ENCODE results near the gene RFPL4AL1.
"Not testable (repeated sequence)": the region's sequence is repeated elsewhere in the genome, so short reads cannot be mapped to it uniquely, and the experiment has no call there.

Gene RFPL4AL1

GRCh38 chr19:55766466-55766865 is 2.5 kb upstream of the RFPL4AL1 start:
- no peak for DNase-seq (ENCODE audit: low read depth)
- H3K4me3 ChIP-seq (ENCODE audit: low read depth, low read length), result no peak overlapping the region
- TF ChIP-seq, protein P1, sequence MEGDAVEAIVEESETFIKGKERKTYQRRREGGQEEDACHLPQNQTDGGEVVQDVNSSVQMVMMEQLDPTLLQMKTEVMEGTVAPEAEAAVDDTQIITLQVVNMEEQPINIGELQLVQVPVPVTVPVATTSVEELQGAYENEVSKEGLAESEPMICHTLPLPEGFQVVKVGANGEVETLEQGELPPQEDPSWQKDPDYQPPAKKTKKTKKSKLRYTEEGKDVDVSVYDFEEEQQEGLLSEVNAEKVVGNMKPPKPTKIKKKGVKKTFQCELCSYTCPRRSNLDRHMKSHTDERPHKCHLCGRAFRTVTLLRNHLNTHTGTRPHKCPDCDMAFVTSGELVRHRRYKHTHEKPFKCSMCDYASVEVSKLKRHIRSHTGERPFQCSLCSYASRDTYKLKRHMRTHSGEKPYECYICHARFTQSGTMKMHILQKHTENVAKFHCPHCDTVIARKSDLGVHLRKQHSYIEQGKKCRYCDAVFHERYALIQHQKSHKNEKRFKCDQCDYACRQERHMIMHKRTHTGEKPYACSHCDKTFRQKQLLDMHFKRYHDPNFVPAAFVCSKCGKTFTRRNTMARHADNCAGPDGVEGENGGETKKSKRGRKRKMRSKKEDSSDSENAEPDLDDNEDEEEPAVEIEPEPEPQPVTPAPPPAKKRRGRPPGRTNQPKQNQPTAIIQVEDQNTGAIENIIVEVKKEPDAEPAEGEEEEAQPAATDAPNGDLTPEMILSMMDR (conservative IDR thresholded peaks at IDR 0.05; ENCODE audit: low read depth, low read length), result no peak

DNA sequence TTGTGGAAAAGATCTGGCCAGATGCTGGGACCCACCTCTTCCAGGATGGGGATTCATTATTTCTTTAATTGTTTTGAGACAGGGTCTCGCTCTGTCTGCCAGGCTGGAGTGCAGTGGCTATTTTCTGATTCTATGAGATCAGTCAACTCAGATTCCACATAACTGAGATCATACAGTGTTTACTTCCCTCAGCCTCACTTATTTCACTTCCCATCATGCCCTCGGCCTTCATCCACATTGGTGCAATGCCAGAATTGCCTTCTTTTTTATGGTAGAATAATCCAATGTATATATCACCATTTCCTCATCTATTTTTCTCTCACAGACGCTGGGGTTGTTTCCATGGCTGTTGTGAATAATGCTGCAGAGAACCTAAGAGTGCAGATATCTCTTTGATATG is 714 bp downstream of the RFPL4AL1 start:
- H3K4me3 ChIP-seq (ENCODE audit: low read depth, low read length); DNase-seq (ENCODE audit: low read depth): not testable (repeated sequence)

DNA sequence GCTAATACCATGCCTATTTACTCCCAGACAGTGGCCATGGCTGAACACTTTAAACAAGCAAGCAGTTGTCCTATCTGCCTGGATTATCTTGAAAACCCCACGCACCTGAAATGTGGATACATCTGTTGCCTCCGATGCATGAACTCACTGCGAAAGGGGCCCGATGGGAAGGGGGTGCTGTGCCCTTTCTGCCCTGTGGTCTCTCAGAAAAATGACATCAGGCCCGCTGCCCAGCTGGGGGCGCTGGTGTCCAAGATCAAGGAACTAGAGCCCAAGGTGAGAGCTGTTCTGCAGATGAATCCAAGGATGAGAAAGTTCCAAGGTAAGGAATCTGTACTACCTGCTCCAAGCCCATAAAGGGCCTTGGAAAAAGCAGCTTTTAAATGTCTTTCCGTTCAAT is 8.6 kb downstream of the RFPL4AL1 start:
- H3K4me3 ChIP-seq (ENCODE audit: low read depth, low read length), result no peak overlapping the region
- no peak for DNase-seq (ENCODE audit: low read depth)
- TF ChIP-seq, protein P1 (conservative IDR thresholded peaks at IDR 0.05; ENCODE audit: low read depth, low read length), result no peak

- no peak for DNase-seq (ENCODE audit: low read depth)
- TF ChIP-seq, protein P1 (conservative IDR thresholded peaks at IDR 0.05; ENCODE audit: low read depth, low read length), result no peak
- H3K4me3 ChIP-seq (ENCODE audit: low read depth, low read length), result no peak overlapping the region
Measured at GRCh38 chr19:55778331-55778730, 9.4 kb downstream of the RFPL4AL1 start.

GRCh38 chr19:55781112-55781511 is 12.2 kb downstream of the RFPL4AL1 start:
- no peak for DNase-seq (ENCODE audit: low read depth)
- H3K4me3 ChIP-seq (ENCODE audit: low read depth, low read length), result no peak overlapping the region
- TF ChIP-seq, protein P1 (conservative IDR thresholded peaks at IDR 0.05; ENCODE audit: low read depth, low read length), result no peak

GRCh38 chr19:55795021-55795420 is 26.1 kb downstream of the RFPL4AL1 start:
- no peak for DNase-seq (ENCODE audit: low read depth)
- no peak overlapping the region for H3K4me3 ChIP-seq (ENCODE audit: low read depth, low read length)
- TF ChIP-seq, protein P1 (conservative IDR thresholded peaks at IDR 0.05; ENCODE audit: low read depth, low read length), result no peak

DNA sequence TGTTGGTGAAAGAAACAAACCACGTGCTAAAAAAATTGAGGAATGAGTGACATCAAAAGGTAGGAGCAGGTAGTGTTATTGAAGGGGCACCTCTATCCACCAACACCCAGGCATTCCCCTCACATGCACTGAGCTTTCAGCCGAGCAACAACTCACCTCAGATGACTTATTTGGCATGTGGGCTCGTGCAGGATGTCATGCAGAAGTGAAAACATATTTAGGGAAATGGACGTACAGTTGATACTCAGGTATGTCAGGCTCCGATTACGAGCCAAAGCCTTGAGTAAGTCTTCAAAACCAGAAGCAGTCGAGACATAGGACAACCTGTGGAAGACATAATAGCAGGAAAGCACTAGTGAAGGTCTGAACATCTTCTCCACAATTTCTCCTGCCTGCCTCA is 32.5 kb downstream of the RFPL4AL1 start:
- no peak overlapping the region for H3K4me3 ChIP-seq (ENCODE audit: low read depth, low read length)
- TF ChIP-seq, protein P1 (conservative IDR thresholded peaks at IDR 0.05; ENCODE audit: low read depth, low read length), result no peak
- DNase-seq (ENCODE audit: low read depth), result no peak

DNA sequence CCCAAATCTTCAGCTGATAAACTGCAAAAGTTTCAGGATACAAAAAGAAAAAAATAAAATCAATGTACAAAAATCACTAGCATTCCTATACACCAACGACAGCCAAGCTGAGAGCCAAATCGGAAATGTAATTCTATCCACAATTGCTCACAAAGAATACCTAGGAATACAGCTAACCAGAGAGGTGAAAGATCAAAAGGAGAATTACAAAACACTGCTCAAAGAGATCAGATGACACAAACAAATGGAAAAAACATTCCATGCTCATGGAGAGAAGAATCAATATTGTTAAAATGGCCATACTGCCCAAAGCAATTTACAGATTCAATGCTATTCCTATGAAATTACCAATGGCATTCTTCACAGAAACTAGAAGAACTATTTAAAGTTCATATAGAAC is 33.4 kb downstream of the RFPL4AL1 start:
- TF ChIP-seq, protein P1 (conservative IDR thresholded peaks at IDR 0.05; ENCODE audit: low read depth, low read length), result no peak
- H3K4me3 ChIP-seq (ENCODE audit: low read depth, low read length), result no peak overlapping the region

More for the DNA sequence above, 33.4 kb downstream of the RFPL4AL1 start:
- DNase-seq (ENCODE audit: low read depth), result no peak

All from choroid plexus epithelial cell (primary cell).